ENCODE data around the gene MAPKAPK3. TPM values are rescaled to one million over a fixed set of nuclear protein-coding genes. Genes with fewer than 3 reads are reported as not detected.

MAPKAPK3 gene
- total RNA-seq, 4 donors from 2014 or later: 25.8 to 57.8 (median 29.2) TPM

DNA sequence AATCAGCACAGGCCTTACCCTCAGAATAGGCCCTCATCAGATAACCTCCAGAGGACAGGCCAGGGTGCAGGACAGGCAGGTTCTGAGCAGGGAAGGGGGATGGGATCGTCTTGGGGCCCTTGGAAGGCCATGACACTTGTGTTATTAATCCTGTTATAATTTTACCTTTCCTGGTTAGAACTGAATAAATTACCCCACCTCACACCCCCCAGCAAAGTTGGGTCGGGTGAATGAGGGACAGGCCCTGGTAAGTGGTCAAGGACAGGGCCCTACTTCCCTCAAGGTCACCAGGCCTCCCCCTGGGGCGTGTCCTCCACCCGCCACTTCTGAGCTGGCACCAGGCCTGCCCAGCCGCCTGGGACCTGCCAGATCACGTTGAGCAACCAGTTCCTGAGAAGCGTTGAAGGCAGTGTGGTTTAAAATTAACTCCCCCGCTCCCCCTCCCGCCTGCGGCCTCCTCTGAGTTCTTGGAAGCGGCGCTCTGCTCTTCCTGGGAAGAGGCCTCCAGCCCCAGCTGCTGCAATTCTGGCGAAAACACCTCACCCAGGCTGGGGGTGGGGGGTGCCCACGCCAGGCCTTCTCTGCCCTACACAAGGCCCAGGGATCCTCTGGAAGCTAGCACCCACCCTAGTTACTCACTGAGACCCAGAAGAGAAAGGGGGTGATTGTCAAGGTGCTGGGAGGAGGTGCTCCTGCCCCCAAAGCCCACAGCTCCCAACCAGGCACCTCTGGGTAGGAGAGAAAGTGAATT is 15.9 kb upstream of the MAPKAPK3 start:
- TF ChIP-seq, protein P1, sequence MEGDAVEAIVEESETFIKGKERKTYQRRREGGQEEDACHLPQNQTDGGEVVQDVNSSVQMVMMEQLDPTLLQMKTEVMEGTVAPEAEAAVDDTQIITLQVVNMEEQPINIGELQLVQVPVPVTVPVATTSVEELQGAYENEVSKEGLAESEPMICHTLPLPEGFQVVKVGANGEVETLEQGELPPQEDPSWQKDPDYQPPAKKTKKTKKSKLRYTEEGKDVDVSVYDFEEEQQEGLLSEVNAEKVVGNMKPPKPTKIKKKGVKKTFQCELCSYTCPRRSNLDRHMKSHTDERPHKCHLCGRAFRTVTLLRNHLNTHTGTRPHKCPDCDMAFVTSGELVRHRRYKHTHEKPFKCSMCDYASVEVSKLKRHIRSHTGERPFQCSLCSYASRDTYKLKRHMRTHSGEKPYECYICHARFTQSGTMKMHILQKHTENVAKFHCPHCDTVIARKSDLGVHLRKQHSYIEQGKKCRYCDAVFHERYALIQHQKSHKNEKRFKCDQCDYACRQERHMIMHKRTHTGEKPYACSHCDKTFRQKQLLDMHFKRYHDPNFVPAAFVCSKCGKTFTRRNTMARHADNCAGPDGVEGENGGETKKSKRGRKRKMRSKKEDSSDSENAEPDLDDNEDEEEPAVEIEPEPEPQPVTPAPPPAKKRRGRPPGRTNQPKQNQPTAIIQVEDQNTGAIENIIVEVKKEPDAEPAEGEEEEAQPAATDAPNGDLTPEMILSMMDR (IDR thresholded peaks at IDR 0.05; ENCODE audit: low read depth): no peak

DNA sequence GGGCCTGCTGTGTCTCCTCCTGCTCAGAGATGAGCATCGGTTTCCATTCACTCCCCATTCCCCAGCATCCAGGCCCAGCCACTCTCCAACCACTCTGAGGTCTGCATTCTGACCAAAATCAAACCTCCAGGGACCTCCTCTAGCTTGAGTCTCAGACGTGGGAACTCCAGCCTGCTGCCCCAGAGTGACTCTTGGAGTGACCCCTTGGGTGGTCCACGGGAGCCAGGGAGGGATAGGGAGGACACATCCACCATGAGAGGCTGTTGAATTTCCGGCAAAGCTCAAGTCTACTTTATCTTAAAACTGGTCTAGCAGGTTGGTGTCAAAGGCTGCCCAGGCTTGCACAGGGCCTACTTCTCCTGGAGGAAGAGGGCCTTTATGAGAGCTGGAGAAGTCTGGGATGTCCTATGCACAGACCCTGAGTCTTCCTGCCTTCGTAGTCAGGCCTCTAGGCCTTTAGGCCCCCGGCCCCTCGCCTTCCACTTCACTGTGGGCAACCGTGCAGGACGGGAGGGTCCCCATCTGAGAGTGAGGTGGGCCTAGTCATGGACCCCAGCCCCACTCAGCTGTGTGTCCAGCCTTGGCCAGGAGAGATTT is 14.3 kb upstream of the MAPKAPK3 start:
- TF ChIP-seq, protein P1 (IDR thresholded peaks at IDR 0.05; ENCODE audit: low read depth): no peak

DNA sequence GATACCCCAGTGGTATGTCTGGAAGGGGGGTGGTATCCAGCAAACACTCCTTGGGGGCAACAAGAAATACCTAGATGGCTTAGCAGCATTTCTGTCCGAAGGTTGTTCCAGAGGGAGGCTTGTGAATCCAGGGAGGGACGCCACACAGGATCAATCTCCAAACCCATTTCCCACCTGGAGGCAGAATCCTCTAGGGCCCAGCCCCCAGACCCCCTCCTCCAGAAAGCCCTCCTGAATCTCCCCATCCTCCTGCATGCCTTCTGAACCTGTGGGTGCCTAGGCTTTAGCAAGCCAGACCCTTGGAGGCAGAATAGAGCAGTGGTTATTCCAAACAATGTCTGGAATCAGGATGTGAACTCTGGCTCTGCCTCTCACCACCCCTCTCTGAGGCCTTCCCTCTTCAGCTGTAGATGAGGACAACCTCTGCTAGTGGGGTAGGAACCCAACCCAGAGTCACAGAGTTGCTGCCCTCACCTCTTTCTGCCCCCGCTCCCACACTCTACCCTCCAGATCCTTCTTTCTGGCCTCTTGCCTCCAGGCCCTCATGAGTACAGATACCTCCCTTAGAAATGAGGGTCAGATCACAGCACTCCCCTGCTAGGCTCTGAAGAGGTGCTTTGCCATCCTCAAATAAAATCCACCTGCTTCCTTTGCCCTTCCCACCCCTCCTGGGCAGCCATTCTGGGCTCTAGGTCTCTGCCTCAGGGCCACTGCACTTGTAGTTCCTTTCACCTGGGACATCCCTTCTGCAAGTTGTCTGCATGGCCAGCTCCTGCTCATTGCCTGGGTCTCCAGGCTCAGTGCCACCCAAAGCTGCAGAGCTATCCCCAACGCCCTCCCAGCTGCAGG is 13.5 kb upstream of the MAPKAPK3 start:
- TF ChIP-seq, protein P1 (IDR thresholded peaks at IDR 0.05; ENCODE audit: low read depth): no peak

- TF ChIP-seq, protein P1 (IDR thresholded peaks at IDR 0.05; ENCODE audit: low read depth): no peak
Measured at GRCh38 chr3:50604110-50604621, 12.8 kb upstream of the MAPKAPK3 start.

DNA sequence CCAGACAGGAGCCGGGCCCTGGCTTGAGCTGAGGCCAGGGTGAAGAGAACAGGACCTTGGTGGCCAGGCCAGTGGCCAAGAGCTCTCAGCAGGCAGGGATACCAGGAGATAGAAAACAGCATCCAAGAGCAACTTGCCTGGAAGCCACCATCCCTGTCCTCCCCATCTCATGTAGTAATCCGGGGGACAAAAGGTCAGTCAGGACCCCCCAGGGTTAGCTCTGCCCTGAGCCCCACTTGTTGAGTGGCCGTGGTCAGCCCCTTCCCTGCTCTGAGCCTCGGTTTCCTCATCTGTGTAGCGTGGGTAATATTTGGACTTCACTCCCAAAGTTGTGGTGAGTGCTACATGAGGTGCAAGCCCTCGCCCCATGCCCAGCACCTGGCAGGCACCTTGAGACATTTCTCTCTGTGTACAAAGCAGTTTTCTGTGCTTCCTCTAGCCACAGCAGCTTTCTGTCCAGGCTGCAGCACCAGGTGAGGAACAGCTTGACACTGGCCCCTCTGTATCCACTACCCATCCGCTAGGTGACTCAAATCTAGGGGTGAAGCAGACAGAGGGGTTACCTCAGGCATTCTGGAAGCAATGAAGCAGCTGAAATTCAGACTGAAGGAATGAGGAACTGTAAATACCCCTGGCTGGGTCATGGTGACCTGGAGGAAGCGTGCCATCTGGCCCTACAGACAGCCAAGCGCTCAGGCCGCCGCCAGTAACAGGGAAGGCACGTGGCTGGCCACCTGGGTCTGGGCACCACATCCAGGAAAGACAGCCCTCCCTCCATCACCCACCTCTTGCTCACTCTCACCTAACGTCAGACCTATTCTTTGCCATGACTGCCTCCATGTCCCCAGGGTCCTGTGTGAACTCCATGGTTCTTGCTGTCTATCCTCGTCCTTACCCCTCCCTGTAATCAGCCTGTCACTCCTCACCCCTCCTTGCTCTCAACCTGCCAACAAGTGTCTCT is 12.0 kb upstream of the MAPKAPK3 start:
- TF ChIP-seq, protein P1 (IDR thresholded peaks at IDR 0.05; ENCODE audit: low read depth): no peak

DNA sequence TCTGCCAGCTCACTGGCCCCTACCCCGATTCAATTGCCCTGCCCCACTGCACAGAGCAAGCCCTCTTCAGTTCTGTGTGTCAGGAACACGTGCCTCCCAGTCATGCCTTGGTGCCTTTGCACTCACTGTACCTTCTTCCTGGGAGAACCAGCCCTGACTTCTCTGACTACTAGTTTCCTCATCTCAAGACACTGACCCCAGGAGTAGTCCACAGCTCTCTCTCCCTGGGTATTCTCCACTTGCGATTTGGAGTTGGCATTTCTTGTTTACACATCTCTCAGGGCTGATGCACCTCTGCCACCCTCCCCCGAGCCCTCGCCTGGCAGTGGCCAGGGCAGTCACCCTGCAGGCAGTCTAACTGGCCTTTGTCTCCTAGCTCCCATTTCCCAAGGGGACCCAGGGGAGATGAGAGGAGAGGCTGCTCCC is 11.0 kb upstream of the MAPKAPK3 start:
- TF ChIP-seq, protein P1 (IDR thresholded peaks at IDR 0.05; ENCODE audit: low read depth): no peak

All from subcutaneous adipose tissue (tissue), 4 donors.